H1 (cell line): ENCODE measurements around the gene IQCK. TPM values are rescaled to one million over a fixed set of nuclear protein-coding genes. Genes with fewer than 3 reads are reported as not detected.
"Not testable (repeated sequence)": the region's sequence is repeated elsewhere in the genome, so short reads cannot be mapped to it uniquely, and the experiment has no call there.

Experiments used
- CTCF ChIA-PET: fragments of 300-600 bp; sonication (Branson Sonifier 250); formaldehyde crosslinking; loops from one replicate; lab custom pipeline; 2021; ENCODE audit not compliant: partially characterized antibody; lab: Charles Lee
- POLR2A ChIA-PET: fragments of 300-600 bp; sonication (Branson Sonifier 250); formaldehyde crosslinking; loops from one replicate; lab custom pipeline; 2021; ENCODE audit warnings: inconsistent platforms; ENCODE audit not compliant: partially characterized antibody; lab: Charles Lee
- DNase-seq, 2 experiments: peaks; one replicate each; pipeline versions ENCODE4 v3.0.0 to v3.0.0-alpha.2; 2010 to 2022; ENCODE audit warnings: low spot score in 2 of 2, low read depth in 1 of 2, mixed read lengths in 1 of 2
- FAIRE-seq: peaks from 2 replicates; lab custom pipeline; 2011; peaks lifted over from hg19 to GRCh38; lab: Jason Lieb, UNC
- H2AFZ ChIP-seq: 2 replicates; pipeline ENCODE4 v1.8.1; 2012; ENCODE audit warnings: low read length, inconsistent platforms
- H2AK5ac ChIP-seq: 2 replicates; pipeline ENCODE4 v1.6.1; 2013; ENCODE audit warnings: low read depth, low read length
- H2BK120ac ChIP-seq: replicated peaks from 2 replicates; pipeline ENCODE3; 2013; ENCODE audit warnings: low read depth, low read length, inconsistent platforms
- H2BK12ac ChIP-seq: 2 replicates; pipeline ENCODE4 v1.6.1; 2013; ENCODE audit warnings: low read depth, low read length
- H2BK15ac ChIP-seq: 2 replicates; pipeline ENCODE4 v1.6.1; 2013; ENCODE audit warnings: low read length
- H2BK20ac ChIP-seq: 2 replicates; pipeline ENCODE4 v1.6.1; 2013; ENCODE audit warnings: low read length
- H2BK5ac ChIP-seq: 2 replicates; pipeline ENCODE4 v1.6.1; 2013; ENCODE audit warnings: low read depth, low read length
- H3K14ac ChIP-seq: 2 replicates; pipeline ENCODE4 v1.6.1; 2013; ENCODE audit warnings: inconsistent platforms; ENCODE audit not compliant: insufficient read length
- H3K18ac ChIP-seq: 2 replicates; pipeline ENCODE4 v1.6.1; 2013; ENCODE audit warnings: low read length; ENCODE audit errors: extremely low read depth
- H3K23ac ChIP-seq: 2 replicates; pipeline ENCODE4 v1.6.1; 2013; ENCODE audit warnings: inconsistent platforms; ENCODE audit not compliant: insufficient read length
- H3K23me2 ChIP-seq: 2 replicates; pipeline ENCODE4 v1.6.1; 2013; ENCODE audit warnings: low read depth, low read length
- H3K27ac ChIP-seq: 2 replicates; pipeline ENCODE4 v1.6.1; 2011; ENCODE audit warnings: low read depth, low read length, inconsistent platforms
- H3K27me3 ChIP-seq, 4 experiments: replicated peaks in 1 of 4; 1 replicate in 1 of 4; 2 replicates in 3 of 4; pipeline versions ENCODE4 v1.6.1 to v1.8.1; 2011 to 2013; ENCODE audit warnings: low read length in 3 of 4, mild to moderate bottlenecking in 3 of 4, inconsistent platforms in 2 of 4, mixed read lengths in 2 of 4, moderate library complexity in 1 of 4; ENCODE audit not compliant: control insufficient read depth in 3 of 4, insufficient read depth in 3 of 4; ENCODE audit errors: extremely low read depth in 1 of 4
- H3K36me3 ChIP-seq, 4 experiments: 2 replicates each; pipeline versions ENCODE4 v1.6.1 to v1.8.1; 2011 to 2013; ENCODE audit warnings: mild to moderate bottlenecking in 4 of 4, low read length in 3 of 4, moderate library complexity in 2 of 4, control low read depth in 1 of 4, inconsistent platforms in 1 of 4; ENCODE audit not compliant: insufficient read depth in 4 of 4, control insufficient read depth in 2 of 4
- H3K4ac ChIP-seq: replicated peaks from 2 replicates; pipeline ENCODE3; 2013; ENCODE audit warnings: low read length, low read depth, mixed read lengths, inconsistent platforms; ENCODE audit not compliant: insufficient read length
- H3K4me1 ChIP-seq, 4 experiments: replicated peaks in 1 of 4; 1 replicate in 1 of 4; 2 replicates in 3 of 4; pipeline versions ENCODE4 v1.6.1 to v1.8.1; 2011 to 2013; ENCODE audit warnings: low read length in 3 of 4, inconsistent platforms in 2 of 4, mixed read lengths in 1 of 4; ENCODE audit not compliant: insufficient read depth in 4 of 4, control insufficient read depth in 3 of 4
- H3K4me2 ChIP-seq, 2 experiments: 2 replicates each; pipeline versions ENCODE4 v1.6.1 to v1.8.1; 2011 to 2013; ENCODE audit warnings: low read depth in 2 of 2, low read length in 2 of 2, control low read depth in 1 of 2, inconsistent platforms in 1 of 2, mild to moderate bottlenecking in 1 of 2; ENCODE audit not compliant: insufficient read depth in 1 of 2
- H3K4me3 ChIP-seq, 4 experiments: fragments of 200-600, 300-600 bp in 1 of 4; sonication (generic), shearing (Covaris generic), sonication (Bioruptor Twin) in 1 of 4; 2 replicates each; pipeline versions ENCODE4 v1.5.1 to v1.8.1; 2011 to 2016; ENCODE audit warnings: low read length in 4 of 4, low read depth in 3 of 4, control low read depth in 2 of 4, inconsistent platforms in 2 of 4, mild to moderate bottlenecking in 2 of 4, mixed read lengths in 1 of 4, moderate library complexity in 1 of 4; ENCODE audit not compliant: insufficient read depth in 2 of 4; ENCODE audit errors: extremely low read depth in 1 of 4
- H3K56ac ChIP-seq: replicated peaks from 2 replicates; pipeline ENCODE3; 2013; ENCODE audit warnings: low read depth, mild to moderate bottlenecking, mixed read lengths, low read length, inconsistent platforms; ENCODE audit not compliant: insufficient read length
- H3K79me1 ChIP-seq: 2 replicates; pipeline ENCODE4 v1.6.1; 2013; ENCODE audit warnings: low read depth, low read length, control low read depth
- H3K79me2 ChIP-seq, 2 experiments: 2 replicates each; pipeline versions ENCODE4 v1.6.1 to v1.8.1; 2012 to 2013; ENCODE audit warnings: low read length in 2 of 2, mild to moderate bottlenecking in 2 of 2, inconsistent platforms in 1 of 2; ENCODE audit not compliant: insufficient read depth in 2 of 2, control insufficient read depth in 1 of 2
- H3K9ac ChIP-seq, 4 experiments: replicated peaks in 1 of 4; 1 replicate in 1 of 4; 2 replicates in 3 of 4; pipeline versions ENCODE4 v1.6.1 to v1.8.1; 2011 to 2013; ENCODE audit warnings: low read depth in 3 of 4, low read length in 3 of 4, control low read depth in 2 of 4, mild to moderate bottlenecking in 2 of 4, moderate library complexity in 2 of 4, inconsistent platforms in 1 of 4; ENCODE audit errors: extremely low read depth in 1 of 4
- H3K9me3 ChIP-seq, 2 experiments: 2 replicates each; pipeline versions ENCODE4 v1.6.1 to v1.8.1; 2012 to 2013; ENCODE audit warnings: mild to moderate bottlenecking in 2 of 2, moderate library complexity in 2 of 2, control low read depth in 1 of 2, inconsistent platforms in 1 of 2, low read depth in 1 of 2, low read length in 1 of 2, mixed read lengths in 1 of 2; ENCODE audit not compliant: insufficient read depth in 2 of 2
- H4K20me1 ChIP-seq, 2 experiments: replicated peaks in 1 of 2; 2 replicates each; pipeline versions ENCODE3 to v1.8.1; 2011 to 2013; ENCODE audit warnings: inconsistent platforms in 2 of 2, low read length in 2 of 2, mild to moderate bottlenecking in 1 of 2; ENCODE audit not compliant: insufficient read depth in 2 of 2, control insufficient read depth in 1 of 2
- H4K5ac ChIP-seq: 2 replicates; pipeline ENCODE4 v1.6.1; 2013; ENCODE audit warnings: low read length, low read depth, mixed read lengths, inconsistent platforms; ENCODE audit not compliant: insufficient read length
- H4K8ac ChIP-seq: 2 replicates; pipeline ENCODE4 v1.8.0; 2013; ENCODE audit warnings: mild to moderate bottlenecking, moderate library complexity, low read length, inconsistent platforms; ENCODE audit not compliant: insufficient read depth; ENCODE audit errors: extremely low read depth
- H4K91ac ChIP-seq: replicated peaks from 2 replicates; pipeline ENCODE3; 2013; ENCODE audit warnings: low read length, mixed read lengths, inconsistent platforms; ENCODE audit not compliant: insufficient read length
- WGBS, 2 experiments: shearing (Covaris generic) in 1 of 2; methylation state at CpG; one replicate each; pipeline versions ENCODE4 v1.1.6 to v1.1.7; 2013 to 2015; ENCODE audit warnings: low lambda C conversion rate in 2 of 2, mixed read lengths in 2 of 2, inconsistent platforms in 1 of 2, low coverage in 1 of 2, missing lambda C conversion rate in 1 of 2; ENCODE audit not compliant: insufficient replicate concordance in 2 of 2, insufficient coverage in 1 of 2, insufficient read length in 1 of 2; ENCODE audit errors: extremely low coverage in 1 of 2, missing lambda C conversion rate in 1 of 2; 5-methylcytosine and 5-hydroxymethylcytosine counted together
- polyA plus RNA-seq, 7 experiments: library from polyadenylated mRNA; depleted of rRNA in 3 of 7; stranded (reverse) in 5 of 7; unstranded in 2 of 7; fragments of >200 nt in 5 of 7; fragments of 200-250 nt in 2 of 7; gene quantifications; 1 replicate in 5 of 7; 2 replicates in 1 of 7; 4 replicates in 1 of 7; pipeline versions ENCODE4 v1.2.1 to v1.2.3, GENCODE V29; 2011 to 2013; ENCODE audit warnings: missing spikeins in 2 of 7, mixed read lengths in 2 of 7
- total RNA-seq: library from RNA; stranded (reverse); fragmentation: NEBNext Ultra II Directional; extraction: Animal tissue kit (Norgen Biotek cat#: 25700); gene quantifications from 2 replicates; pipeline ENCODE4 v1.2.1, GENCODE V29; 2021

The IQCK gene
- total and polyA plus RNA-seq, 2 of the 8 experiments (the other 6 are each of a cell fraction or from before 2014, with no cell fraction given): 6.2 to 9.3 TPM

DNA sequence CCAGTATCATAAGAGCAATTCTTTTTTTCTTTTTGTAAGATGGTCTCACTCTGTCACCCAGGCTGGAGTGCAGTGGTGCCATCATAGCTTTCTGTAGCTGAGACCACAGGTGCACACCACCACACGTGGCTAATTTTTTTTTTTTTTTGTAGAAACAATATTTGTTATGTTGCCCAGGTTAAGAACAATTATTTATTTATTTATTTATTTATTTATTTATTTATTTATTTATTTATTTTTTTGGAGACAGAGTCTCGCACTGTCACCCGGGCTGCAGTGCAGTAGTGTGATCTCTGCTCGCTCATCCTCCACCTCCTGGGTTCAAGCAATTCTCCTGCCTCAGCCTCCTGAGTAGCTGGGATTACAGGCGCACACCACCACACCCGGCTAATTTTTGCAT lies 38.8 kb upstream of the IQCK start:
- H3K23ac ChIP-seq, H3K9me3 ChIP-seq, DNase-seq, H3K56ac ChIP-seq, H3K18ac ChIP-seq, H4K91ac ChIP-seq, H4K8ac ChIP-seq, H3K27ac ChIP-seq, H3K23me2 ChIP-seq, H3K79me1 ChIP-seq, H3K4me1 ChIP-seq, H2BK20ac ChIP-seq, H3K4me2 ChIP-seq, H2BK12ac ChIP-seq, H3K27me3 ChIP-seq, H2BK5ac ChIP-seq, H4K5ac ChIP-seq, H4K20me1 ChIP-seq, H3K14ac ChIP-seq, H3K4me3 ChIP-seq, H3K9ac ChIP-seq, H2BK120ac ChIP-seq, H2BK15ac ChIP-seq, H3K79me2 ChIP-seq, FAIRE-seq, H3K4ac ChIP-seq, H2AK5ac ChIP-seq, H2AFZ ChIP-seq: not testable (repeated sequence)
- POLR2A ChIA-PET: interaction anchor here (0.8 to 3.4 kb wide), 3 partner anchors 12 to 20 kb away, joined by 3 to 12 read pairs (median 4); no protein-coding TSS in a partner anchor
- peaks cover 4 to 18% (median 10%) of the 10 kb centered on the region in 4 experiments for H3K36me3 ChIP-seq
- 86% methylated on average over 5 of the region's 6 CpGs; no CpG with 5 or more reads in 1 of the 2 experiments for WGBS, 2 experiments
- CTCF ChIA-PET: interaction anchor here (0.6 to 2.2 kb wide), 4 partner anchors 10 to 174 kb away, joined by 3 to 9 read pairs (median 4); no protein-coding TSS in a partner anchor
